Measurements from ENCODE around the gene ADA.

- TF ChIP-seq, protein P1, sequence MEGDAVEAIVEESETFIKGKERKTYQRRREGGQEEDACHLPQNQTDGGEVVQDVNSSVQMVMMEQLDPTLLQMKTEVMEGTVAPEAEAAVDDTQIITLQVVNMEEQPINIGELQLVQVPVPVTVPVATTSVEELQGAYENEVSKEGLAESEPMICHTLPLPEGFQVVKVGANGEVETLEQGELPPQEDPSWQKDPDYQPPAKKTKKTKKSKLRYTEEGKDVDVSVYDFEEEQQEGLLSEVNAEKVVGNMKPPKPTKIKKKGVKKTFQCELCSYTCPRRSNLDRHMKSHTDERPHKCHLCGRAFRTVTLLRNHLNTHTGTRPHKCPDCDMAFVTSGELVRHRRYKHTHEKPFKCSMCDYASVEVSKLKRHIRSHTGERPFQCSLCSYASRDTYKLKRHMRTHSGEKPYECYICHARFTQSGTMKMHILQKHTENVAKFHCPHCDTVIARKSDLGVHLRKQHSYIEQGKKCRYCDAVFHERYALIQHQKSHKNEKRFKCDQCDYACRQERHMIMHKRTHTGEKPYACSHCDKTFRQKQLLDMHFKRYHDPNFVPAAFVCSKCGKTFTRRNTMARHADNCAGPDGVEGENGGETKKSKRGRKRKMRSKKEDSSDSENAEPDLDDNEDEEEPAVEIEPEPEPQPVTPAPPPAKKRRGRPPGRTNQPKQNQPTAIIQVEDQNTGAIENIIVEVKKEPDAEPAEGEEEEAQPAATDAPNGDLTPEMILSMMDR (IDR thresholded peaks at IDR 0.05): no peak
- TF ChIP-seq TAF1 (IDR thresholded peaks at IDR 0.05; ENCODE audit: borderline replicate concordance, low read depth, low read length): no peak
- no peak for TF ChIP-seq EZH2phosphoT487 (IDR thresholded peaks at IDR 0.05; ENCODE audit: borderline replicate concordance, low read depth)
- TF ChIP-seq FOSL2 (IDR thresholded peaks at IDR 0.05; ENCODE audit: borderline replicate concordance, low read depth): no peak
- TF ChIP-seq POLR2AphosphoS5 (IDR thresholded peaks at IDR 0.05; ENCODE audit: low read depth, low read length): no peak
- TF ChIP-seq TCF12 (IDR thresholded peaks at IDR 0.05): no peak
- no peak for TF ChIP-seq MAX (IDR thresholded peaks at IDR 0.05; ENCODE audit: low read depth)
- no peak for TF ChIP-seq USF2 (IDR thresholded peaks at IDR 0.05; ENCODE audit: borderline replicate concordance, low read depth, low read length)
- no peak for TF ChIP-seq EP300 (IDR thresholded peaks at IDR 0.05; ENCODE audit: borderline replicate concordance in 1 of 2, low read depth in 1 of 2, low read length in 1 of 2)
Measured at GRCh38 chr20:44700306-44700705, 48.8 kb upstream of the ADA start.

Data from SK-N-SH (cell line).